Stimulated activated CD4-positive, alpha-beta T cell treated with anti-CD3 and anti-CD28 coated beads, TNF-alpha, amount 100 ng/mL, for 48 hours (primary cell): ENCODE results near the gene CCR7.
"Not testable (repeated sequence)": the region's sequence is repeated elsewhere in the genome, so short reads cannot be mapped to it uniquely, and the experiment has no call there.

Experiments used
- DNase-seq, 3 donors: peaks; one replicate each; pipeline ENCODE4 v3.0.0-alpha.2; 2020; ENCODE audit warnings: low read depth in 3 of 3

Gene CCR7

DNA sequence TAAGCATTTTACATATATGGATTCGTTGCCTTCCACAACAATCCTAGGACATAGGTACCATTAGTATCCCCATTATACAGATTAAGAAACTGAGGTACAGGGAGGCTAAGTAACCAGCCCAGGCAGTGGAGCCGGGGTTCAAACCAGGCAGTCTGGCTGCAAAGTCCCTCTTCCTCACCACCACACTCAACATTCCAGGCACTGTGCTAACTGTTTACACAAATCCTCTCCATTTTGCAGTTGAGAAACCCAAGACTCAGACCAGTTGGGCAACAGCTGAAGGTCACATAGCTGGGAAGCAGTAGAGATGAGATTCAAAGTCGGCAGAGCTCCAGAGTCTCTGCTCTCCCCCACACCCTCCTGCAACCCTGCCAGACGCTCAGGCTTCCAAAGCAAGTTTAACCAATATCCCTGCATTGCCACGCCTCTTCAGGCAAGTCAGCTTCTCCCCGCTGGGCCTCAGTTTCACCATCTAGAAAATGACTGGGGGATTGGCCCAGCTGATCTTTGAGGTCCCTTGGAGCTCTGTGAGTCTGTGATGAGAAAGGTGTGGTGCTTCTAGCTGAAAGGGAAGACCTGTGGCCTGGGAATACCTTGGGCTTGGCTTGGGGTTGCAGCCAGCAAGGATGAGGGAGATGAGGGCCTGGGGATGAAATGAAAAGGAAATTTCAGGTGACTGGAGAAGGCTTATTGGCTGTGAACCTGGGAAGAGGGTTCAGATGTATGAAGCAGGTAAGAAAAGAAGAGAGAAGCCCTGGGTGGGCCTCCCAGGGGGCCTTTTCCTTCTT lies 14.0 kb downstream of the CCR7 start:
- no peak for DNase-seq

DNA sequence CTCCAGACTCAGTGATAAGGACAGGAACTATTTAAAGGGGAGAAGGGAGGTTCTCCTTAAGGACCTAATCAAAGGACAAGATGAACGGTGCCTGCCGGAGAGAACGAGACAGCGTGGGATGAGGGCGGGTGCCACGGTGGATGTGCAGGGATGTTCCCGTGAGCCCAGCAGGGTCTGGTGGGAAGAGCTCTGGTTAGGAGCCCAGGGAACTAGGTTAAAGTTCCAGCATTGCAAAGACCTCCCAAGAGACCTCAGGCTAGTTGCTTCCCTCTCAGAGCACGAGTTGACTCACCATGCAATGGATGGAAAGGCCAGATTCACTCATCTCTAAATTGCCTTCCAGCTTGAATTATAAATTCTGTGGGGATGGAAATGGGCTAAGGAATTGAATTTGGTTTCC lies 14.7 kb downstream of the CCR7 start:
- DNase-seq = no peak

DNA sequence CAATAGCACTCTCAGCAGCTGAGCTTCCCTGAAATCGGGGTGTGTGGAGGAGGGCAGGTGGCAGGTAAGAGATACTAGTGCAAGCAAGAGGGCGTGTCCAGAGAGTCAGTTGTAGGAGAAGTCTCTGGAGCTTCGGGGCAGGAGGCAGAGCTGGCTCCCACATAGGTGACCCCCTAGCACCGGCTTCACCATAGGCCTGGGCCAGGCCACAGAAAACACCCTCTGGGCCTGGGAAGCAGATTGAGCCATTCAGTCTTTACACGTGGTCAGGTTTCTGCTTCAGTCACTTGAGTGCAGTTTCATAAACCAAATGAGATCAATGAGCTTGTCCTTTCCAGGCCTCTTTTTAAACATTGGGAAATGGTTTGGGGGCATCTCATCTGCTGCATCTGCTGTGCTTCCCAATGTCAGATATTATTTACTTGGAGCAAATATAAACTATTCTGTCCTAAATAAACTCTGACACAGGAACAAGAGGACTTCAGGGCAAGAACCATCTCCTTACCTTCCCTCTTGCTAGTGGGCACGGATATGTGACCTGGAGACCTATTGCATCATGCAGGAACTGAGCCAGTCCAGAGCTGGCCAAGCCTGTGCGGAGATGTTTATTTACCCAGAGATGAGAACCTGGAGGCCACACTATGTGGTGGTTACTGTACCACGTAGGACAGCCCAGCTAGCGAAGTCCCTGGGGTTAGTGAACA lies 16.1 kb downstream of the CCR7 start:
- DNase-seq = no peak

DNA sequence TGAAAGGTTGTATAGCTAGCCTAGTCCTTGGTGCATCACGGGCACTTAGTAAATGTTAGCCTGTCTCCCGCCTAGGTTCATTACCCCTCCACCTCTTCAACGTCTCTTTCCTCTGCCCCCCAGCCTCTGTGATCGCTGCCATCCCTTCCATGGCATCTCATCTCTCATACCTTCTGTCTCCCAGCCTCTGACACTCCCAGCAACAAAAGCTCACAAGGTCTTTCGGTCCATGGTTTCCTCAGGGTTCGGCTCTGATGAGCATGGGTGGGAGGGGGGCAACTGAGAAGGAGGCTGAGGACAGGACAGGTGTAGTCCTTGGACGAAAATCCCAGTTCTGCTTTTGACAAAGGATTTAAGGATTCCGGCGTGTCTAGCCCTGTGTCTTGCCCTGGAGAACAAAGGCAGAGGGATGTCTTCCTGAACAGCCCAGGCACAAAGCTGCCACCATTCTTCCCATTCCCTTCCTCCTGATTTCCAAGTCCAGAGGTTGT lies 16.7 kb downstream of the CCR7 start:
- no peak for DNase-seq

DNA sequence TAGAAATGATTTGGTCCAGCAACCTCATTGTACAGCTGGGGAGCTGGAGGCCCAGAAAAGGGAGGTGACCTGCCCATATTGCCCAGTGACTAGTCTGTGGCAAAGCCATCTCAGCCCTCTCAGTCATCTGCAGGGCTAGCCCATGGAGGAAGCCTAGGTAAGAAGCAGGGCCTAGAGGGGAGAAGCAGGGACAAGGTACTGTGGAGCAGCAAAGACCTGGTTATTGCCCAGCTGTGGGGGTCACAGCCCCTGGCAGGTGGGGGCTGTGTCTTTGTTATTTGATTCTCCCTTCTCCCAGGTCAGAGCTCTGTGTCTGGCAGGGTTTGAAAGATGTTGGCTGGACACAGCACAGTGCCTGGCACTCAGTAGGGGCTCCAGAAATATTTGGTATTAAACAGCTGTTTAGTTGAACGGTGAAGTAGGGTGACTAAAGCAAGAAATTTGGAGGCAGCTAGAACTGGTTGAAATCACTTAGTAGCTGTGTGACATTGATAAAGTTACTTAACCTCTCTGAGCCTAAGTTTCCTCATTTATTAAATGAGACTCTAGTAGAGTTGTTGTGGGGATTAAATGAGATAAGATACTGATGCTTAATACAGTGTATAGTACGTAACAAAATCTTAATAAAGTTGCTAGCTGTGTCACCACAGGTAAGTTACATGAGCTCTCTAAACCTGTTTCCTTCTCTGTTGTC lies 17.3 kb downstream of the CCR7 start:
- no peak for DNase-seq

DNA sequence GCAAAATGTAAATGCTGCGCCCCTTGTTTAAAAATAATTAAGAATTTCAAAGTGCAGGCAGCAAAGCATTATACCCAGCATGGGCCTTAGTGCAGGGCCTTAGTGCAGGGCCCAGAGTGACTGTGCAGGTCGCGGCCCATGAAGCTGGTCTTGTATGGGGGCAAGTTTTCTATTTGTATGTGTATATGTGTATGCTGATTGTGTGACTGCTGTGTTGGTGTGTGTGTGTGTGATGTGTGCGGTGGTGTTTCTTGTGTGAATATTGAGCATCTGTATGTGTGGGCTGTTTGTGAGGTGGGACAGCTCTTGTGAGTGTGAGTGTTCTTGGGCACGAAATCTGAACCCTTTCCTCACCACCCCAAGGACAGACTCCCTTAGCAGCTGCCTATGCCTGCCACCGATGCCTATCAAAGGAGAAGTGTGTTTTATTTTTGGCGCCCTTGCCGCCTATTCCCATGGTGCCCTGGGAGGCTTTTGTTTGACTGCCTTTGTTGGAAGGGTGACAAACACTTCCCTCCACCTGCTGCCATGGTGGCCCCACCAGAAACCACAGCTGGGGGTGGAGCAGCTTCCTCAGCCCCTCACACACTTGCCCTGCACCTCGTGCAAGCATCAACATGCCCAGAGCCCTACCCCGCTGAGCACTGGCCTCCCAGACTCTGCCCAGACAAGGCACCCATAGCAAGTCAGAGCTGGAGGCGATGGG lies 18.0 kb downstream of the CCR7 start:
- DNase-seq = no peak

DNA sequence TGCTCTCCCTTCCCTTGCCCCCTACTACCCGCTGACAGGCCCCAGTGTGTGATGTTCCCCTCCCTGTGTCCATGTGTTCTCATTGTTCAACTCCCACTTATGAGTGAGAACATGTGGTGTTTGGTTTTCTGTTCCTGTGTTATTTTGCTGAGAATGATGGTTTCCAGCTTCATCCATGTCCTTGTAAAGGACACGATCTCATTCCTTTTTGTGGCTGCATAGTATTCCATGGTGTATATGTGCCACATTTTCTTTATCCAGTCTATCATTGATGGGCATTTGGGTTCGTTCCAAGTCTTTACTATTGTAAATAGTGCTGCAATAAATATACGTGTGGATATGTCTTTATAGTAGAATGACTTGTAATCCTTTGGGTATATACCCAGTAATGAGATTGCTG lies 18.8 kb downstream of the CCR7 start:
- DNase-seq = not testable (repeated sequence)

DNA sequence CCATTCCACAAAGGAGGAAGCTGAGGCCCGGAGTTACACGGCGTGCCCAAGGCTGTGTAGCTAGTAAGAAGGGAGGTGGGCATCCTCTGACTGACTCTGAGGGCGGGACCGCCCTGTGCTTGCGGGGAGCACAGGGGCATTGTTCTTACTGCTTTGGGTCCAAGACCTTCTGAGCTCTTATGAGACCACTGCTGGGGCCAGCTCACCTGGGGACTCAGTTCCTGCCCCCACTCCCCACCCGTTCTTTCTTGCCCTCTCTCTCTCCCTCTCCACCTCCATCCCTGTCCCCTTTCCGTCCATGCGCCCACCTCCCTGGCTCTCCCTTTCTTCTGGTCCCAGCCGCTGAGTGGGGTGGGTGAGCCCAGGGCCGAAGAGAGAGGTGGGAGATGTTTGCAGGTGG lies 19.6 kb downstream of the CCR7 start:
- DNase-seq = no peak

DNA sequence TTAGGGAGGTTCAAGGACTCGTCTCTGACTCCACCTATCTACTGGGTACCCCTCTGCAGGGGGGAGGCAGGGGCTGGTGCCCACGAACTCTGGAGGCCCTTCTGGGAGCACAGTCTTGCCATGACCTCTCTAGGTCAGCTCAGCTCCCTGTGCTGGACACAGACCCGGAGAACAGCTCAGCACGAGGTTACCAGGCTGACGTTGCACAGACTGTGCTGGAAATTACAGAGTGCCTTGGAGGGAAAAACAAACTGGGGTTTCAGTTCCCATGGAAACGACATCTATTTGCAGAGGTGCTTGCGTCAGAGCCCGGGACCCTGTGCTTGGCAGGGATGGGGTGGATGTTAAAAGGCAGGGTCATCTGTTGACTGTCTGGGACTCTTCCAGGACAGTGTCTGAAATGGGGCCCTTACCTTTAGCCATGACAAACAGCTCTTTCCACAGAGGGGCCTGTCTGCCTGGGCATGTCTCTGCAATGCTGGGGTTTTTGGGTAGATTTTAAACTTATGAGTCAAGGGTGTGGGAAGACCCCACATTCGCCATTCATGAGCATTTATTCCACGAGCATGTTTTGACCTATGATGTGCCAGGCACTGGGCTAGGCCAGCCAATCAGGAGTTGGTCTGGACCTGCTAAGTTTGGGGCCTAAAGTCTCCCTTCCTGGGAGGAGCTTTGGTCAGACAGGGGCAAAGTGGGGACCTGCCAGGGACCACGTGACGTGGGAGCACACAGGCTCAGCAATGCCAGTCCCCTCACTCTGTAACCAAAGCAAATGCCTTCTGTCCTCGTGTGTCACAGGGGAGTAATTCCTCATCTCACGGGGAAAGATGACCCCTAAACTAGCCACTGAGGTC lies 22.5 kb downstream of the CCR7 start:
- no peak for DNase-seq

DNA sequence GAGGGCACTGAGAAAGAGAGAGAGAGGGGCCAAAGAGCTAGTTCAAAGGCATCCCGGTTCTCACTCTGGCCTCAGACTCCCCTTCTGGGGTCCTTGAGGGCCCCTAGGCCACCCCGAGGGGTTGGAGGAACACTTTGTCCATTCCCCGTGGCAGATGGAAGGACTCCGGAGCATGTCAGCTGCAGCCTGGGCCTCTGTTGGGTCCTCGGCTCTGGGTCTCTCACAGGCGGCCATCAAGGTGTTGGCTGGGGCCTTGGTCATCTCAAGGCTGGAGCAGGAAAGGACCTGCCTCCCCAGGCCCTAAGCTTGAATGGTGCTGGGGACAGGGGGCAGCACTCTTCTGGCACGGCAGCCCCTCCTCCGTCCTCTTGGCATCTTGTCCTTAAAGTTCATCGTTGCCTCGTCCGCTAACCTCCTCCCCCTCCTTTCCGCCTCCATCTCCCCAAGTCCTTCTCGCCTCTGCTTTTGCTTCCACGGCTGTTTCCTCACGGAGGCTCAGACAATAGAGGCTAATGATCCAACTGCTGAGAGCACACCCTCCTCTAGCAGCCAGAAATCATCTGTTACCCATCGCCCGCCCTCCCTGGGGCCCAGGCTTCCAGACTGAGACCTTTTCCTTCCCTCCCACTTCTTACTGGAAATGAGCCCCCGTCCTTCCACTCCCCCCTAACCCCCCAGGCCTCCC lies 23.3 kb downstream of the CCR7 start:
- DNase-seq = no peak

DNA sequence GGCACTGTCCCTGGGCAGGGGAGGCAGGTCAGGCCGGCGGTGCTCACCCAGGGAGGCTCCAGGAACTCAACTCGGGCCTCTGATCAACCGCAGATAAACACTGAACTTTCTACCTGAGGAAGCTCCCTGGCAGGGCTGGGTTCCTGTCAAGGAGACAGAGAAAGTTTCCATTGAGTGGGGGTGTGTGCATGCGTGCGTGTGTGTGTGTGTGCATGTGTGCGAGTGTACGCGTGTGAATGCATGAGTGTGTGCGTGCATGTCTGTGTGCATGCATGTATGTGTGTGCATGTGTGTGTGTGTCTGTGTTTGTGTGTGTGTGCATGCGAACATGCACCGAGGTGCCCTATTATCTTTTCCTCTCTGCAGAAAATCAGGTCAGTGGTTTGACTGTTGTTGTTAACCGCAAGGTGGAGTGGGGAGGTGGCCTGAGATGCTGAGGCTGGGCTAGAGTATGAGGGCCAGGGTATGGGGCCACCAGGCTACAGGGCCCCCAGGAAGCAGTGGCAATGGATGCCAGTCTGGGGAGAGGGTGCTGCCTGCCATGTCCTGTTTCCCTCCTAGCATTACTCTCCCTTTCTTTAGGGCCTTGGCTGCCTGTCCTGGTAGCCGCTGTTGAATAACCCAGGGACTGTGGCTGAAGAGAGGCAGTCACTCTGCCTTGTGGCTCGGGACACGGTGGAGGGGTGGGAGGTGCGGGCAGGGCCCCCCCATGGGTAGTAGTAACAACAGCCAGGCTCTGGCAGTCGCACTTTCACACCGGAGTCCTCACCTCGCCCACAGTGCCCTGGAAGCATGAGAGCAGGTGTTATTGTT lies 24.0 kb downstream of the CCR7 start:
- peak in 1 of 3 donors; percentile 70 for DNase-seq

DNA sequence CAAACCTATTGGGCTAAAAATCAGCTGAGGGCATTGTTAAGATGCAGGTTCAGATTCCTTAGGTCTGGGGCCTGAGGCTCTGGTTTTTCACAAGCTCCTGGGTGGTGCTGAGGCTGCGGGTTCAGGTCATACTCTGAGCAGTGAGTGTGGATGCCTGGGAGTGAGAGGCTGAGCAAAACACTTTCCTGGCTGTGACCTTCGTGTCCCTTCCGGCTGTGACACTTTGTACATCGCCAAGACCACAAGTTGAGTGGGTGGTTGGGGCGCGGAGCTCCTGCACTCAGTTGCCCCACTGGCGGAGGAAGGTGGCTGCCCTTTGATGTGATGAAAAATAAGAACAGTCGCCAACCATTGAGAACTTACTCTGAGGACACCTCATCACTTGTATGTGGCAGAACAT lies 24.8 kb downstream of the CCR7 start:
- peak in 1 of 3 donors; percentile 79 for DNase-seq

DNA sequence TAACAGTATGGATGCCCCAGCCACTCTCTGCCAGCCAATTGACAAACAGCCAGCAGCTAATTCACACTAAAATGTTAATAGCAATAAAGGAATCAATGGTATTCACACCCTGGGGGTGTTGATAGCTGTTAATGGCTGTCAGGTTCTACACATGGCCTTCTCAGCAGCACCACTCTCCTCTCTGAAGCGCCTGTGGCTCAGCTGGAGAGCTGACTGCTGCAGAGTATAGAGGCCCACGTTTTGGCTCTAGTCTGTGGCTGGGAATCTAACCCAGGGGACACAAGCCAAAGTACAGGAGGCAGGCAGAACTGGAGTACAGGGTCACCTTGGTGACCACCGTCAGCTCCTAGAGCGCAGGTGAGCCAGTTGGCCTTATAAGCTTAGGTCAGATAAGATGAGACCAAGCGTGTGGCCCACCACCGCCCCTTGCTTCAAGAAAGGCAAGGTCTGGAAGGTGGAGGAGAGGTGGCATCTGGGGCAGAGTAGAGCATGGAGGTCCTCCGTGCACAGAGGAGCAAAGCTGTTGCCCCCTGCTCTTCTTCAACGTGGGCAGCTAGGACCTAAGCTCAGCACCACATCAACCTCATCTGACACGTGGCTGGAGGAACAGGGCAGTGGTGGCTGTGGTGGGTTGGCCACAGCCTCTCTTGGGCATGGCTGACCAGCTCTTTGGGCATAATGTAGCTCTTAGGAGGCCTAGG lies 25.4 kb downstream of the CCR7 start:
- no peak for DNase-seq

DNA sequence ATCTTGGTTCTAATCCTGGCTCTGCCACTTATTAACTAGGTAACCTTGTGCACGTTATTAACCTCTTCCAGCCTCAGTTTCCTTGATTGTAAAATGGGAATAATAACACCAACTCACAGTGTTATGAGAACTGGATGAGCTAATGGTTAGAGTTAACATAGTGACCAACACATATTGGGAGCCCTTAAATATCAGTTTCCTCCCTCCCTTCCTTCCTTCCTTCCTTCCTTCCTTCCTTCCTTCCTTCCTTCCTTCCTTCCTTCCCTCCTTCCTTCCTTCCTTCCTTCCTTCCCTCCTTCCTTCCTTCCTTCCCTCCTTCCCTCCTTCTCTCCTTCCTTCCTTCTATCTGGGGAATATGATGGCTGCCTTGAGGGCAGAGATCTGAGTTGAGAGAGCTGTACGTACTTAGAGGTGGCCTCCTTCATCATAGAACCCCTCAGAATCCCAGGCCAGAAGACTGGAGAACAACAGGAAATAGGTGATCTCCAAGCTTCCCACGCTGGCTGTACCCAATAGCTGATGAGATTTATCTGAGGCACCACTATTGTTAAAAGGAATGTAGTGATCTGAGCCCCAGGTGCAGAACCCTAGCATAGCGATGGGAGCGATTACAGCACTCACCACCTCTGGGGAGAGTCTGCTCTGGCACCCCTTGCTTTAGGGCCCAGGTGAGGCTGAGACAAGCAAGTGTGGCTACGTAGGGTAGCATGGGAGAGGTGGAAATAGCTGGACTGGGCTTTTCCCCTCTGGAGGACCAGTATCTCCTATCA lies 26.2 kb downstream of the CCR7 start:
- no peak for DNase-seq

DNA sequence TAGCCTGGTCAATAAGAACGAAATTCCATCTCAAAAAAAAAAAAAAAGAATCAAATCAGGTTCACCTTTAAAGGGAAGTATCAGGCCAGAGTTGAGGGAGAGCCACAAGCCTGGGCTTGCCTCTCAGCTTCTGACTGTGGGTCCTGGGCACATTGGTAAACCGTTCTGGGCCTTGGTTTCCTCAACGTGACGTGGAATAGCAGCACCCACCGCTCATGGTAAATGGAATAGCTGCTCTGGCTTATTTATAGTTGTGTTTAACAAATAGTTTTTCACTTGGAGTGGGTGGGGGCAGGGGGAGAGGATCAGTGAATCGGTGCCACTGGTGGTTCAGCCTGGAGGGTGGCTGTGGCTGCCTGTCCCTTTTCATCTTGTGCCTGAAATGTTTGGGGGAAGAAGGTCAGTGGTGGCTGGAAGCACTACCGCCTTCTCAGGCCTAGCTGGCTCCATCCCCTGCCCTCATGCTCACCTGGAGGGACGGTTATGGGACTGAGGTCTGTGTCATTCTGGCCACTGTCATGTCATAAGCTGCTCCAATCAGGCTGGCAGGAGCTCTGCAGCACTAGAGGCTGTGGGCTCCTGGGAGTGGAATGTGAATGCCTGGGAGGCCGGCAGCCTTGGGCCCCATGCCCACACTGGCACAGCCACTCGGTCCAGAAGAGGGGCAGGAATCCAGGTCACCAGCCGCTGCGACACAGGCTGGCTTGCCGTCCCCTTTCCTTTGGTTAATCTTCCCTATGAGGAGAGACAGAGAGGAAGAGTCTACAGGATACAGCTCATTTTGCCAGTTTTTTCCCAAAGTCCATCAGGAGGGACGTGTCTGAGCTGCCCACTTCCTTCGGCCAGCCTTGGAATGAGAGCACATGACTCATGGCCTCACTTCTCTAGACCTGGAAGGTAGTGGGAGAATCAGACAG lies 27.0 kb downstream of the CCR7 start:
- no peak for DNase-seq

DNA sequence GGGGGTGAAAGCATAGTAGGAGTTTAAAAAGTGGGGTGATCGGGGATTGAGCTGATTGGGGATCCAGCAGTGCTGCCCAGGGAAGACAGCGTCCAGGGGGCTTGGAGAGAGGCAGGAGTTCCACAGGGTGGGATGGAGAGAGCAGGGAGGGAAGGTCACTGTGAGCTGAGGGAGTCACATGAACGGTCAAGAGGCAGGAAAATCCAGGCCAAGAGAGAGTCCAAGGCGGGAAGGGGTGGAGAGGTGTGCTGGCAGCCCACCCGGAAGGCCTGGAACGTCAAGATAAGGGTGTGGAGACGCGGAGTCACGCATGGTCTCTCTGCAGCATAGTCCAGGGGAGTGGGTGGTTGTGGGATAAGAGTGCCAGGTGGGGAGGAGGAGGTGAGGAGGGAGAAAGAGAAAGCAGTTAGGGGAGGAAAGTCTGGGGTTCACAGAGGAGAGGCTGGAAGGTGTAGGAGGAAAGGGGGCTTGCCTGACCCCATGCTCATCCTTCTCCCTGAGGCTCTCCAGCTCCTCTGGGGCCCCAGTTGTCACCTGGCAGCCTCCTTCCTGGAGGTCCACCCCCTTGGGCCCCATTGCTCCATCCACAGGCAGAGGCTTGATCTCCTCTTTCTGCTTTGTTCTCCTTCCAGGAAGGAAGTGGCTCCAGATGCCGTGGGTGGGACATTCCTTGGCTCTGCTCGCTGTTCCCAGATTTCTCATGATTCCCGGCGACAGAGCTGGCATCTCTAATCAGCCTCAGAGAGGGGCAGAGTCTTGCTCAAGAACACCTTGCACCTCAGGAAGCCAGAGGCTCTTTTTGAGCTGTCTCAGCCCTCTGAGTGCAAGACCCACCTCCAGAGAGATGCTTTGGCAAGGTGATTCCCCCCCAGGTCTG lies 28.7 kb downstream of the CCR7 start:
- DNase-seq = no peak
